ENCODE data around the gene PER3.

The PER3 gene

GRCh38 chr1:7783826-7784491, at the start of gene PER3:
TSS of gene PER3 (plus strand) at chr1:7784291. CDS start at chr1:7784878, 587 bp downstream.
- peak; percentile 62 for DNase-seq

GRCh38 chr1:7738044-7738443, 46.0 kb upstream of the PER3 start:
- no peak for DNase-seq

DNA sequence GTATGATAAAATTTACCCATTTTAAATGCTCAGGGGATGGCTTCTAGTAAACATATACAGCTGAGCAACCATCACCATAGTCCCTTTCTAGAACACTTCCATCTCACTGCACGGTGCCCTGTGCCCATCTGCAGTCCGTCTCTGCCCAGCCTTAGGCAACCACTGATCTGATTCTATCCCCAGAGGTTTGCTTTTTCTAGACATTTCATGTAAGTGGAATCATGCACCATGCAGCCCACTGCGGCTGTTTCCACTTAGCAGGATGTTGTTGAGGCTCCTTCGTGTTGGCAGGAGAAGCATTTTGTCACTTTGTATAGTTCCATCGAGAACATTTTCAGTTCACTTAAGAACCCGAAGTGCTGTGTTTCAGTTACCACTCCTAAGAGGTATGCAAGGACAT, 40.7 kb upstream of the PER3 start:
- no peak for DNase-seq

DNA sequence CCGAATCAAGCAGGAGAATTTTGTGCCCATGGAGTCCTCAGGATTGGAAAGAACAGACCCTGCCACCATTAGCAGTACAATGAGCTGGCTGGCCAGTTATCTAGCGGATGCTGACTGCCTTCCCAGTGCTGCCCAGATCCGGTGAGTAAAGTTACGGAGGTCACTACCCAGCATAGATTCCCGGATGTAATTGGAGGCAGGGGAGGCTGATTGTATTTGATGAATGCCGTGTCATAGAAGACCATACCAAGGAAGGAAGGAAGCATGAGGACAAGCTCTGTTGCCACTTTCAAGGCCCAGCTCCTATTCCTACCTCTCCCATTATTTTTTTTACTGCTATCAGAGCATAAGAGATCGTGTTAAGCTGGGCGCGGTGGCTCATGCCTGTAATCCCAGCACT, 39.2 kb upstream of the PER3 start:
- no peak for DNase-seq

DNA sequence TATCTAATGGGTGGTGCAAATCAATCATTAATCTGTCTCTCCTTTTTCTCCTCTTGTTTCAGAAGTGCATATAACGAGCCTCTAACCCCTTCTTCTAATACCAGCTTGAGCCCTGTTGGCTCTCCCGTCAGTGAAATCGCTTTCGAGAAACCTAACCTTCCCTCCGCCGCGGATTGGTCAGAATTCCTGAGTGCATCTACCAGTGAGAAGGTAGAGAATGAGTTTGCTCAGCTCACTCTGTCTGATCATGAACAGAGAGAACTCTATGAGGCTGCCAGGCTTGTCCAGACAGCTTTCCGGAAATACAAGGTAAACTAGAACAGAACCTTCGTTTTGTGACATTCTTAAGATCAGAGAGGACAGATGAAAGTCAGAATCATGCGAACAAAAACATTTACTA, 38.3 kb upstream of the PER3 start:
- no peak for DNase-seq

GRCh38 chr1:7747605-7748004, 36.5 kb upstream of the PER3 start:
- DNase-seq = no peak

DNA sequence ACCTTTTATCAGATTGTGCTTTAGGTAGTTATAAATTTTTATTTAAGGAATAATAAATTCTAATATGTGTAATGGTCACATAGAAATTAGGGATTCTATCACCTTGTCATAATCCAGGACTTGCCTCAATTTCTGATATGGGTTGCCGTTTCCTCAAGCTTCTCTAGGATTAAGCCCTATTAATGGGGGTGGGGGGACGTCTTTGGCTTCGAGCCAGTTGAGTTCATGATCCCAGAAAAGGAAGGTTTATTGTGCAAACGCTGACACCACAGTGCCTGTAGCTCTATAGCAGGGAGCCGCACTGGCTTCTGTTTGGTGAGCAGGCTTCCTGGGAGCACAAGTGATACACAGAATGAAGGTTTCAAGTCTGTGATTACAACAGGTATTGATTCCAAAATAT, 35.0 kb upstream of the PER3 start:
- DNase-seq = no peak

GRCh38 chr1:7751174-7751573, 32.9 kb upstream of the PER3 start:
- no peak for DNase-seq

GRCh38 chr1:7752512-7753417, 31.3 kb upstream of the PER3 start:
- peak; percentile 51 for DNase-seq

- no peak for DNase-seq
These were observed 30.4 kb upstream of the PER3 start for GRCh38 chr1:7753641-7754040.

DNA sequence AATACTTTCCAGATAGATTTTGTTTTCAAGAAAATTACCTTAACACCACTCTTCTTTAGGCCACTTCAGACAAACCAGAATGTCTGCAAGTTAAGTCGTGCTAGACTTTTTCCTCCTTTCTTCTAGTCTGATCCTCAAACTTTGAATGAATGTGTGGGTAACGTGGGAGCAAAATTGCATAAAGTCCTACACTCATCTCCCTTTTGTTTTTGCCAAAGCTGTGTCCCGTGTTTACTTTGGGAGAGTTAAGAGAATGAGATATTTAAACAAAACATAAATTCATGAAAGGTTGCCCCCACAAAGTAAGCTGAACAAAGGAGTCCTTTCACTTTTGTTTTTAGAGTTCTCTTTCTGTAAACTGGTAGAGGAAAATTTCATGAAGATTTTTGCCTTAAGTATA, 29.9 kb upstream of the PER3 start:
- no peak for DNase-seq

DNA sequence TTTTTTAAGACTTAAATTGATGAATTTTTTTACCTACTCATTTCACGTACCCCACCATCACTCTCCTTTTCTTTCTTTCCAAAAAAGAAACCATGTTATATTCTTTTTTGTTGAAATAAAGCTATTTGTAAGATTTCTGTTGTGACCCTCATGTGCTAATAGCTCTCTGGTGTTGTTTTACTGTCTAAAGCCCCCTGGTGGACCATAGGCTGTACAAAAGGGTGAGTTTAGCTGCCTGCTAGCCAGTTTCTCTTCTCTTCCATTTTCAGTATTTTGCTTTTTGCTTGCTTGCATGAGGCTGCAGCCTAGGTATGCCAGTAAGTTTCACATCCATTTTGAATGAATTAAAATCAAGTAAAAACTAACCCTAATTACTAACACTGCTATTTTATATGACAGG, 28.6 kb upstream of the PER3 start:
- no peak for DNase-seq

- no peak for DNase-seq
These were observed 23.8 kb upstream of the PER3 start for GRCh38 chr1:7760245-7760644.

GRCh38 chr1:7761103-7761502, 23.0 kb upstream of the PER3 start:
- DNase-seq = no peak

DNA sequence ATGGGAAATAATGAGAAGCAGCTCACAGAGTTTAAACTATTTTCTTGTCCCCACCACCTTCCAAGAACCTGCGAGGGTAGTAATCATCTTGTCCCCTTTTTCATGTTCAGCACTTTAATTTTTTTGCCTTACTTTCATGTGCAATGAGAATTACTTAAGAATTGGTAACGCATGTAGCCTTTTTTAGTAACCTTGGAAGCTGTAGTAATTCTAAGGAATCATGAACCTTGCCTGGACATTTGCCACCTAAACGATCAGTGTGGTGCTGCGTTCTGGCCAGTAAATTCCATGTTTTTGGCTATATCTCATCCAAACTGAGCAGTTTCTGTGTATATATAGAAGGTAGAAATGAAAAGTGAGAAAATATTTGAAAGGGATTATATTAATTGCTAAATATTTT, 16.9 kb upstream of the PER3 start:
- no peak for DNase-seq

GRCh38 chr1:7768583-7768982, 15.5 kb upstream of the PER3 start:
- DNase-seq = no peak

DNA sequence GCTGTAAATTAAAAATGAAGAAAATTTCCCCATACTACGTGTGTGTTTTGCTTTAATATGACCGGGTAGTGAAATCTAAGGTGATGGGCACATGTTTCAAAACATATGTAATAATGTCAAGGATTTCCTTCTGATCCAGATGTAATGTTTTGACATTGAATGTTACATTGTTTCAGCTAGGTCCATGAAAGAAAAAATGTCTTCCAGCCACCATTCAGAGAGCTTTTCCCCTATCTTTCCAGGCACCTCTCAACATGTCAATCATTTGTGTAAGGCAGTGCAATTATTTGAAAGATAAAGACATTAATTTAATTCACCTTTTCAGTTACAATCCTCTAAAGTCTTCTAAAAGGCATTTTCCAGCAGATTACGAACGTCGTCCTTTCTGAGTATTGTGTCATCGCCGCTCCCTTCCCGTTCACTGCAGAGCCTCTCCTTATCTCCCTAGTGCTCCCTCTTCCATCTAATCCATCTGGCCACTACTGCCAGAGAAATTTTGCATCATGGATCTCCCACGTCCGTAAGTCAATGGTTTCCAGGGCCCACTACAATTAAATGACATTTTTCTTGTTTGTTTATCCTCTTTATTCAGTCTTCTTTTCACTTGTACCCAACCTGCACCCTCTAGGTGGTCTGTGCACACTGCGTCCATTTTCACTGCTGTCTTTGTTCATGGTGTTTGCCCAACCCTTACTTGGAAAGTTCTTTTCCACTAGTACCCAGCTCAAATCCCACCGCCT, 14.2 kb upstream of the PER3 start:
- DNase-seq = no peak

GRCh38 chr1:7770669-7770996, 13.5 kb upstream of the PER3 start:
- no peak for DNase-seq

DNA sequence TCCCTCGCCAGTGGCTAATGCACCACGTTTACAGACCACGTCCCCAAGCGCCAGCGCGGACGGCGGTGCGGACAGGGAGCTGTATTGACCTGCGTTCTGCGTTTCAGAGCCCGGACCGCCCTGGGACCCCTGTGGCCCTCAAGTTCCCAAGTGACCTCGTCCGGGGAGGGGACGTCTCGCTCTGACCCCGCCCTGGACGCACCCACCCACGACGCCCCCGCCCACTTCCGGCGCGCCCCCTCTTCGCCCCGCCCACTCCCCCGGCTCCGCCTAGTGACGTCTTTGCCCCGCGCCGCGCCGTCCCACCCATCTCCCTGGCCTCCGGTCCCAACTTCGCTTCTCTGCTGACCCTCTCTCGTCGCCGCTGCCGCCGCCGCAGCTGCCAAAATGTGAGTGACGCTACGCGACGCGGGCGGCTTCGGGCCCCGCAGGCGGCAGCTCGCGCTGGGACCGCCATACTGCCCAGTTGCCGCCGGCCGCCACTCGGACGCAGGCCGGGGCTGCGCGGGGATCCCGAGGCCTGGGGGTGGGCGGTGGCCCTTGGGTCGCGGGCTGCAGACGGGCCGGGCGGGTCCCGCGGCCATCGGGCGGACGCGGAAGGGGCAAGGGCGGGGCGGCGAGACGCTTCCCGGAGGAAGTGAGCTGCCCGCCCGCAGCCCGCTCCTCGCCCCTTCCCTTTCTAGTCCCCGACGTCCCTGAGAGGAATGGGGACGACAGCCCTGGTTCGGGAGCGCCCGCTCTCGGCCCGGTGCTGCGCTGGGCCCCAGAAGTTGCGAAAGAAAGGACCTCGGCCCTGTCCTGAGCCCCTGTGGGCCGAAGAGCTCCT, 12.9 kb upstream of the PER3 start, which contains the start of gene VAMP3:
Gene VAMP3 (plus strand): TSS at position 300 of the 826 bp plus-strand sequence. CDS start 88 bp downstream, at position 388.
- DNase-seq = peak; percentile 40

- no peak for DNase-seq
These were observed 12.2 kb upstream of the PER3 start for GRCh38 chr1:7771823-7772299.

DNA sequence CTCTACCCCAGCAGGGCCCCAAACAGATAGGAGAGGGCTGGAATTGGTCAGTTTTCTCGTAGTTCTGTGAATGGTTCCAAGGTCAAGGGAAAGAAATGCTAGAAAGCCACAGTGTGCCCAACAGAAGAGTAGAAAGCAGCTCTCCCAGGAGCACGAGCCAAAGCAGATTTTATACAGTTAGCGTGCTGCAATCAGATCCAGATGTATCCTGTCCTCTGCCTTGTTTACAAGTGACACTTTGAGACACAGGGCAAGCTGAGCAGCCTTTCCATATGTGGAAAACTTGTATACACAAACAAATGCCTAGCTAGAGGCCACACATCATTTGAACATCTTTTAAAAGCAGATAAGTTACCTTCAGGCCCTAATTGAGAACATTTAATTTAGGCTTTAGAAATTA, 6.5 kb upstream of the PER3 start:
- no peak for DNase-seq

- DNase-seq = no peak
These were observed 5.9 kb upstream of the PER3 start for GRCh38 chr1:7778133-7778628.
